HCT116 (cell line): ENCODE measurements around the gene PROX1. TPM values are rescaled to one million over a fixed set of nuclear protein-coding genes. Genes with fewer than 3 reads are reported as not detected.

ENCODE experiments used
- ATAC-seq: fragments of 200-7000 bp; cut with Tn5 transposase; 2 replicates; pipeline ENCODE4 v1.9.1; 2020; ENCODE audit warnings: mild to moderate bottlenecking, moderate library complexity
- BruUV-seq: library from RNA; stranded (reverse); fragments of 400-500 nt; replicated peaks from 2 replicates; lab custom pipeline; 2021; lab: Mats Ljungman, UMichigan
- CTCF ChIA-PET: fragments of 300-600 bp; sonication (Branson Sonifier 250); formaldehyde crosslinking; loops from one replicate; lab custom pipeline; 2021; ENCODE audit warnings: antibody characterized with exemption; lab: Charles Lee
- POLR2A ChIA-PET: fragments of 300-600, 350-600 bp; sonication (Branson Sonifier 250); formaldehyde crosslinking; loops from one replicate; lab custom pipeline; 2021; ENCODE audit warnings: antibody characterized with exemption; lab: Charles Lee
- RAD21 ChIA-PET, 2 experiments: fragments of 300-600 bp; sonication (Branson Sonifier 250); formaldehyde crosslinking; loops; one replicate each; lab custom pipeline; 2023; ENCODE audit warnings: low total read pairs in 2 of 2; ENCODE audit not compliant: uncharacterized antibody in 2 of 2, unreplicated experiment in 2 of 2, low non-redundant PET in 1 of 2; lab: Charles Lee
- DNase-seq: peaks from one replicate; pipeline ENCODE4 v3.0.0-alpha.2; 2010; ENCODE audit warnings: low read depth, low spot score
- H2AFZ ChIP-seq: fragments of 200-600 bp; shearing (Covaris generic), sonication (generic); 2 replicates; pipeline ENCODE4 v1.6.1; 2017; ENCODE audit warnings: low read depth, mixed run types, mixed read lengths, antibody characterized with exemption, low read length; ENCODE audit not compliant: poor library complexity, severe bottlenecking
- H3K27ac ChIP-seq: 2 replicates; pipeline ENCODE4 v1.5.1; 2012; ENCODE audit warnings: low read depth, low read length
- H3K27me3 ChIP-seq: fragments of 200-600 bp; sonication (generic); 2 replicates; pipeline ENCODE4 v1.6.1; 2016; ENCODE audit warnings: mixed run types, low read length, mixed read lengths; ENCODE audit not compliant: insufficient read depth
- H3K36me3 ChIP-seq, 2 experiments: fragments of 200-500 bp in 1 of 2; fragments of 200-600 bp in 1 of 2; sonication (Bioruptor generic) in 1 of 2; sonication (generic) in 1 of 2; 2 replicates each; pipeline versions ENCODE4 v1.5.1 to v1.6.1; 2014 to 2016; ENCODE audit warnings: low read length in 2 of 2, inconsistent platforms in 1 of 2, mixed read lengths in 1 of 2, mixed run types in 1 of 2; ENCODE audit not compliant: insufficient read depth in 2 of 2, control insufficient read depth in 1 of 2
- H3K4me1 ChIP-seq, 2 experiments: fragments of 200-600 bp in 1 of 2; sonication (generic) in 1 of 2; 2 replicates each; pipeline versions ENCODE4 v1.5.1 to v1.6.1; 2012 to 2017; ENCODE audit warnings: low read length in 2 of 2, inconsistent platforms in 1 of 2, mild to moderate bottlenecking in 1 of 2, mixed read lengths in 1 of 2, mixed run types in 1 of 2, moderate library complexity in 1 of 2; ENCODE audit not compliant: insufficient read depth in 2 of 2, control insufficient read depth in 1 of 2
- H3K4me2 ChIP-seq: fragments of 200-600 bp; sonication (generic); 2 replicates; pipeline ENCODE4 v1.6.1; 2017; ENCODE audit warnings: mixed run types, low read length, mixed read lengths
- H3K4me3 ChIP-seq, 2 experiments: fragments of 200-600 bp in 1 of 2; sonication (generic) in 1 of 2; replicated peaks in 1 of 2; 2 replicates each; pipeline ENCODE4 v1.5.1; 2011 to 2016; ENCODE audit warnings: low read length in 2 of 2, control low read depth in 1 of 2, low read depth in 1 of 2, mild to moderate bottlenecking in 1 of 2, mixed read lengths in 1 of 2, mixed run types in 1 of 2
- H3K79me2 ChIP-seq: fragments of 200-600 bp; sonication (generic); 2 replicates; pipeline ENCODE4 v1.6.1; 2017; ENCODE audit warnings: mild to moderate bottlenecking, mixed run types, low read length, moderate library complexity, mixed read lengths; ENCODE audit not compliant: insufficient read depth
- H3K9ac ChIP-seq: fragments of 200-600 bp; sonication (generic); 2 replicates; pipeline ENCODE4 v1.6.1; 2016; ENCODE audit warnings: low read length, mixed read lengths
- H3K9me2 ChIP-seq: fragments of 200-600 bp; sonication (generic), shearing (Covaris generic); 2 replicates; pipeline ENCODE4 v1.6.1; 2017; ENCODE audit warnings: mixed run types, mild to moderate bottlenecking, moderate library complexity; ENCODE audit not compliant: insufficient read depth
- H3K9me3 ChIP-seq, 2 experiments: fragments of 200-500 bp in 1 of 2; fragments of 200-600 bp in 1 of 2; sonication (Bioruptor generic) in 1 of 2; sonication (generic) in 1 of 2; 2 replicates each; pipeline ENCODE4 v1.6.1; 2014 to 2017; ENCODE audit warnings: low read length in 2 of 2, mixed read lengths in 2 of 2, inconsistent platforms in 1 of 2, low read depth in 1 of 2, mild to moderate bottlenecking in 1 of 2, mixed run types in 1 of 2, moderate library complexity in 1 of 2; ENCODE audit not compliant: control insufficient read depth in 1 of 2, insufficient read depth in 1 of 2
- H4K20me1 ChIP-seq: fragments of 200-600 bp; sonication (generic), shearing (Covaris generic); 2 replicates; pipeline ENCODE4 v1.6.1; 2017; ENCODE audit warnings: mixed run types, mild to moderate bottlenecking, moderate library complexity; ENCODE audit not compliant: insufficient read depth
- CBX3 ChIP-seq: IDR thresholded peaks from 2 replicates; pipeline ENCODE4 v1.6.1; 2012; ENCODE audit warnings: low read depth
- CEBPB ChIP-seq: IDR thresholded peaks from 2 replicates; pipeline ENCODE4 v1.6.1; 2012; ENCODE audit warnings: low read depth
- EZH2 ChIP-seq: fragments of 200-600 bp; sonication (generic); IDR thresholded peaks from 2 replicates; pipeline ENCODE4 v1.6.1; 2017; ENCODE audit warnings: antibody characterized with exemption, mixed run types
- EZH2phosphoT487 ChIP-seq: fragments of 200-600 bp; IDR thresholded peaks from 2 replicates; pipeline ENCODE4 v1.6.1; 2018; ENCODE audit warnings: antibody characterized with exemption, borderline replicate concordance
- REST ChIP-seq: IDR thresholded peaks from 2 replicates; pipeline ENCODE4 v1.6.1; 2012; ENCODE audit warnings: low read depth
- SIN3A ChIP-seq: IDR thresholded peaks from 2 replicates; pipeline ENCODE4 v1.6.1; 2012; ENCODE audit warnings: low read depth
- SP1 ChIP-seq: IDR thresholded peaks from 2 replicates; pipeline ENCODE4 v1.6.1; 2012; ENCODE audit warnings: low read depth
- SRF ChIP-seq: IDR thresholded peaks from 2 replicates; pipeline ENCODE4 v1.6.1; 2012; ENCODE audit warnings: low read depth
- TCF7L2 ChIP-seq: IDR thresholded peaks from 2 replicates; pipeline ENCODE4 v1.7.0; 2011; ENCODE audit warnings: borderline replicate concordance, inconsistent platforms; ENCODE audit not compliant: insufficient read depth, insufficient read length; ENCODE audit errors: extremely low read depth
- YY1 ChIP-seq: IDR thresholded peaks from 2 replicates; pipeline ENCODE4 v1.6.1; 2011; ENCODE audit warnings: low read length, low read depth, moderate library complexity, mild to moderate bottlenecking; ENCODE audit not compliant: insufficient replicate concordance; ENCODE audit errors: extremely low read depth
- ZNF274 ChIP-seq: fragments of 200-500 bp; sonication (Bioruptor generic); IDR thresholded peaks from 2 replicates; pipeline ENCODE4 v1.6.1; 2014; ENCODE audit warnings: mild to moderate bottlenecking, low read depth, low read length, inconsistent platforms
- intact Hi-C: fragments of 100-400 bp; cut with micrococcal nuclease; formaldehyde crosslinking; loops from 2 replicates; pipeline ENCODE4 v1.10.0; 2022
- total RNA-seq: library from RNA; stranded (reverse); gene quantifications from one replicate; pipeline ENCODE4 v1.2.1, GENCODE V29; 2021; ENCODE audit not compliant: unreplicated experiment

The PROX1 gene
- total RNA-seq, 1 experiment from 2014 or later: 0.22 TPM

- DNase-seq (no peak), ATAC-seq (no peak)
- no peaks in the 10 kb centered on the region for H3K9me2 ChIP-seq
- no peak overlapping the region for H3K4me3 ChIP-seq
- H3K4me1 ChIP-seq: no peaks in the 10 kb centered on the region
- H2AFZ ChIP-seq: no peak overlapping the region
- no peaks in the 10 kb centered on the region for H3K79me2 ChIP-seq
- no peak overlapping the region for H3K4me2 ChIP-seq
- H4K20me1 ChIP-seq: no peaks in the 10 kb centered on the region
- BruUV-seq: no TSS peak
- H3K27me3 ChIP-seq: peaks cover 13% of the 10 kb centered on the region; the same call in 1 of the 2 replicates
- no peaks in the 10 kb centered on the region for H3K36me3 ChIP-seq
- H3K27ac ChIP-seq: no peak overlapping the region
- CTCF ChIA-PET: no interaction called here
- RAD21 ChIA-PET: no interaction called here
- H3K9me3 ChIP-seq: no peaks in the 10 kb centered on the region
- intact Hi-C loops: no loop called here
- H3K9ac ChIP-seq: no peak overlapping the region
- no peak for TF ChIP-seq YY1
- TF ChIP-seq SIN3A: no peak
- TF ChIP-seq TCF7L2: no peak
- no peak for TF ChIP-seq REST
- no peak for TF ChIP-seq SP1
- TF ChIP-seq EZH2phosphoT487: no peak
- TF ChIP-seq CBX3: no peak
- no peak for TF ChIP-seq CEBPB
- TF ChIP-seq EZH2: no peak
- no peak for TF ChIP-seq ZNF274
- no peak for TF ChIP-seq SRF
- POLR2A ChIA-PET: no interaction called here
These were observed 42.0 kb downstream of the PROX1 start for GRCh38 chr1:214029796-214030195.
